Measurements from ENCODE around the gene RSPO4. TPM values are rescaled to one million over a fixed set of nuclear protein-coding genes. Genes with fewer than 3 reads are reported as not detected.
"Not testable (repeated sequence)": the region's sequence is repeated elsewhere in the genome, so short reads cannot be mapped to it uniquely, and the experiment has no call there.

Gene RSPO4
- total and polyA plus RNA-seq, 2 donors (not counting 1 experiment from before 2014, with no cell fraction given): not detected

DNA sequence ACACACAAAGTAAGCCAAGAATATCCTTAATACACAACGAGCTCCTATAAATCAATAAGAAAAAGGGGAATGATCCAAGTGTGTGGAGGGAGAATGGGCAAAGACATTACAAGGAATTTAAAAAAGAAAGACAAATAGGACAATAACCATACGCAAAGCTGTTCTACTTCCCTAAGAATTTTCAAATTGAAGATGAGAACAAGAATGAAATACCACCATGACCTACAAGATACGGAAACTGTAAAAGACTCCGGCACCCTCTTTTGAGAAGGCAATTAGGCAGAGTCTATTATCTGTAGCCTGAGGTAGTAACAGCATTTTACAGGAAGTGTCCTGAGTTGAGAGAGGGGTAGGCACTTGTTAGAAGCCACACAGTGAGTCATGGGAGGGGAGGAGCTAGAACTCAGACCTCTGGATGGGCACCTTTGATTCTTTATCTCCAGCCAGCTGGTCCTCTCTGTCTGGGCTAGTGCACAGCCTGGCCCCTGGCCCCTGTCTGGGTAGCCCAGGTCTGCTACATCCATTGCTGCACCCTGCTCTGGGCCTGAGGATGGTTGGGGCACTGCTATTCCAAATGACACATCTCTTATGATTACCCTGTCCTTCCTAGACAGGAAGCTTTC is 15.3 kb downstream of the RSPO4 start:
- no peak for TF ChIP-seq EZH2 (IDR thresholded peaks at IDR 0.05; ENCODE audit: low read length, missing control alignments)
- TF ChIP-seq, protein P1, sequence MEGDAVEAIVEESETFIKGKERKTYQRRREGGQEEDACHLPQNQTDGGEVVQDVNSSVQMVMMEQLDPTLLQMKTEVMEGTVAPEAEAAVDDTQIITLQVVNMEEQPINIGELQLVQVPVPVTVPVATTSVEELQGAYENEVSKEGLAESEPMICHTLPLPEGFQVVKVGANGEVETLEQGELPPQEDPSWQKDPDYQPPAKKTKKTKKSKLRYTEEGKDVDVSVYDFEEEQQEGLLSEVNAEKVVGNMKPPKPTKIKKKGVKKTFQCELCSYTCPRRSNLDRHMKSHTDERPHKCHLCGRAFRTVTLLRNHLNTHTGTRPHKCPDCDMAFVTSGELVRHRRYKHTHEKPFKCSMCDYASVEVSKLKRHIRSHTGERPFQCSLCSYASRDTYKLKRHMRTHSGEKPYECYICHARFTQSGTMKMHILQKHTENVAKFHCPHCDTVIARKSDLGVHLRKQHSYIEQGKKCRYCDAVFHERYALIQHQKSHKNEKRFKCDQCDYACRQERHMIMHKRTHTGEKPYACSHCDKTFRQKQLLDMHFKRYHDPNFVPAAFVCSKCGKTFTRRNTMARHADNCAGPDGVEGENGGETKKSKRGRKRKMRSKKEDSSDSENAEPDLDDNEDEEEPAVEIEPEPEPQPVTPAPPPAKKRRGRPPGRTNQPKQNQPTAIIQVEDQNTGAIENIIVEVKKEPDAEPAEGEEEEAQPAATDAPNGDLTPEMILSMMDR (conservative IDR thresholded peaks at IDR 0.05 in 1 of 2, IDR thresholded peaks at IDR 0.05 in 1 of 2; ENCODE audit: low read depth in 1 of 2, low read length in 2 of 2): no peak
- Histone ChIP-seq H3K27me3 (ENCODE audit: control insufficient read depth, insufficient read depth, low read length) (no peaks in the 10 kb centered on the region), H3K79me2 (ENCODE audit: control insufficient read depth, insufficient read depth, low read length) (no peaks in the 10 kb centered on the region), H4K20me1 (ENCODE audit: control insufficient read depth, extremely low read depth, insufficient read depth, low read length) (no peaks in the 10 kb centered on the region), H2AFZ (ENCODE audit: low read length) (no peak overlapping the region), H3K9ac (ENCODE audit: insufficient read depth, low read length) (no peak overlapping the region), H3K9me3 (ENCODE audit: control insufficient read depth, insufficient read depth, low read depth, low read length) (no peaks in the 10 kb centered on the region), H3K27ac (ENCODE audit: insufficient read depth, low read length) (no peak overlapping the region), H3K36me3 (ENCODE audit: control insufficient read depth, insufficient read depth, low read length) (no peaks in the 10 kb centered on the region), H3K4me3 (replicated peaks in 1 of 4; ENCODE audit: control extremely low read depth in 1 of 4, insufficient read depth in 1 of 4, low read depth in 3 of 4, low read length in 4 of 4) (no peak overlapping the region), H3K4me1 (ENCODE audit: control insufficient read depth, extremely low read depth, insufficient read depth, low read length) (no peaks in the 10 kb centered on the region), H3K4me2 (ENCODE audit: extremely low read depth, insufficient read depth, low read length) (no peak overlapping the region)
- no peak for DNase-seq (ENCODE audit: low read depth in 2 of 2)

DNA sequence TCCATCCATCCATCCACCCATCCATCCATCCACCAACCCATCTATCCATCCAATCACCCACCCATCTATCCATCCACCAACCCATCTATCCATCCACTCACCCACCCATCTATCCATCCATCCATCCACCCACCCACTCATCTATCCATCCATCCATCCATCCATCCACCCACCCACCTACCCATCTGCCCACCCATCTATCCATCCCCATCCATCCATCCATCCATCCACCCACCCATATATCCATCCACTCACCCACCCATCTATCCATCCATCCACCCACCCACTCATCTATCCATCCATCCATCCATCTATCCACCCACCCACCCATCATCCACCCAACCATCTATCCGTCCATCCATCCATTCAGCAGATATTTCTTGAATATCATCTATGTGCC is 17.1 kb downstream of the RSPO4 start:
- H3K4me1 ChIP-seq (ENCODE audit: control insufficient read depth, extremely low read depth, insufficient read depth, low read length); H3K9me3 ChIP-seq (ENCODE audit: control insufficient read depth, insufficient read depth, low read depth, low read length); H3K27me3 ChIP-seq (ENCODE audit: control insufficient read depth, insufficient read depth, low read length); H3K36me3 ChIP-seq (ENCODE audit: control insufficient read depth, insufficient read depth, low read length); H3K27ac ChIP-seq (ENCODE audit: insufficient read depth, low read length); H3K4me2 ChIP-seq (ENCODE audit: extremely low read depth, insufficient read depth, low read length); H3K9ac ChIP-seq (ENCODE audit: insufficient read depth, low read length); H4K20me1 ChIP-seq (ENCODE audit: control insufficient read depth, extremely low read depth, insufficient read depth, low read length); H2AFZ ChIP-seq (ENCODE audit: low read length); H3K79me2 ChIP-seq (ENCODE audit: control insufficient read depth, insufficient read depth, low read length); H3K4me3 ChIP-seq (replicated peaks in 1 of 4; ENCODE audit: control extremely low read depth in 1 of 4, insufficient read depth in 1 of 4, low read depth in 3 of 4, low read length in 4 of 4); DNase-seq (ENCODE audit: low read depth in 2 of 2): not testable (repeated sequence)

DNA sequence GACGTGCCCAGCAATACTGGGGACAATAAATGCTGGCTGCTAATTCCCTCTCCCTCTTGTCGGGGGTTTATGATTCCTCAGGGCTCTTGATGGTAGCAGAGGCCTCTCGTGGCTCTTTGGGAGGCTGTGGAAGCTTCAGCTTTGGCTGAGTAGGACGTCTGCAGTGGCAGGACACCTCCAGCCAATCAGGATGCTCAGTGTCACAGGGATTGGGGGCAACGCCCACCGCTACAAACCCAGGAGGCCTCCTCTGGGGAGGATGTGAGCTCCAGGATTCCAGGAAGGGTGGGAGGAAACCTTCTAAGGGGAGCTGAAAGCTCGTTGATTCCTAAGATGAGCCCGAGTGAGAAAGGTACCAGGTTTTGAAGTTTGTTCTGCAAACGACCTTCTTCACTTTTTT is 19.4 kb downstream of the RSPO4 start:
- Histone ChIP-seq H2AFZ (ENCODE audit: low read length) (no peak overlapping the region), H3K27ac (ENCODE audit: insufficient read depth, low read length) (no peak overlapping the region), H3K79me2 (ENCODE audit: control insufficient read depth, insufficient read depth, low read length) (no peaks in the 10 kb centered on the region), H4K20me1 (ENCODE audit: control insufficient read depth, extremely low read depth, insufficient read depth, low read length) (no peaks in the 10 kb centered on the region), H3K4me3 (replicated peaks in 1 of 4; ENCODE audit: control extremely low read depth in 1 of 4, insufficient read depth in 1 of 4, low read depth in 3 of 4, low read length in 4 of 4) (no peak overlapping the region), H3K9ac (ENCODE audit: insufficient read depth, low read length) (no peak overlapping the region), H3K9me3 (ENCODE audit: control insufficient read depth, insufficient read depth, low read depth, low read length) (no peaks in the 10 kb centered on the region), H3K4me1 (ENCODE audit: control insufficient read depth, extremely low read depth, insufficient read depth, low read length) (no peaks in the 10 kb centered on the region), H3K4me2 (ENCODE audit: extremely low read depth, insufficient read depth, low read length) (no peak overlapping the region), H3K36me3 (ENCODE audit: control insufficient read depth, insufficient read depth, low read length) (no peaks in the 10 kb centered on the region), H3K27me3 (ENCODE audit: control insufficient read depth, insufficient read depth, low read length) (no peaks in the 10 kb centered on the region)
- TF ChIP-seq, protein P1 (conservative IDR thresholded peaks at IDR 0.05 in 1 of 2, IDR thresholded peaks at IDR 0.05 in 1 of 2; ENCODE audit: low read depth in 1 of 2, low read length in 2 of 2): no peak
- TF ChIP-seq EZH2 (IDR thresholded peaks at IDR 0.05; ENCODE audit: low read length, missing control alignments): no peak
- no peak for DNase-seq (ENCODE audit: low read depth in 2 of 2)

Measured in fibroblast of lung (primary cell).